Measurements from ENCODE around the gene AKT1.
"Not testable (repeated sequence)": the region's sequence is repeated elsewhere in the genome, so short reads cannot be mapped to it uniquely, and the experiment has no call there.

The AKT1 gene

GRCh38 chr14:104794993-104795780, at the start of gene AKT1:
Gene AKT1, minus strand, starts transcription at chr14:104795748. Its CDS starts 3,105 bp downstream, at chr14:104792643.
- DNase-seq (ENCODE audit: low read depth in 4 of 4, low spot score in 1 of 4) = no peak

- no peak for DNase-seq (ENCODE audit: low read depth in 4 of 4, low spot score in 1 of 4)
Measured at GRCh38 chr14:104845033-104845666, 49.6 kb upstream of the AKT1 start.

- no peak for DNase-seq (ENCODE audit: low read depth in 4 of 4, low spot score in 1 of 4)
Measured at GRCh38 chr14:104844306-104845032, 48.9 kb upstream of the AKT1 start.

GRCh38 chr14:104843442-104844305, 48.1 kb upstream of the AKT1 start:
- no peak for DNase-seq (ENCODE audit: low read depth in 4 of 4, low spot score in 1 of 4)

- DNase-seq (ENCODE audit: low read depth in 4 of 4, low spot score in 1 of 4) = no peak
Measured at GRCh38 chr14:104843006-104843405, 47.5 kb upstream of the AKT1 start.

GRCh38 chr14:104841730-104842129, 46.2 kb upstream of the AKT1 start:
- DNase-seq (ENCODE audit: low read depth in 4 of 4, low spot score in 1 of 4) = no peak

GRCh38 chr14:104836171-104836935, 40.8 kb upstream of the AKT1 start:
- not testable (repeated sequence) for DNase-seq (ENCODE audit: low read depth in 4 of 4, low spot score in 1 of 4)

GRCh38 chr14:104830781-104831180, 35.2 kb upstream of the AKT1 start:
- no peak for DNase-seq (ENCODE audit: low read depth in 4 of 4, low spot score in 1 of 4)

GRCh38 chr14:104827177-104828055, 31.9 kb upstream of the AKT1 start:
- DNase-seq (ENCODE audit: low read depth in 4 of 4, low spot score in 1 of 4) = peak in 2 of 4 experiments; percentile 32 to 50

GRCh38 chr14:104826861-104827176, 31.3 kb upstream of the AKT1 start:
- DNase-seq (ENCODE audit: low read depth in 4 of 4, low spot score in 1 of 4) = no peak

- DNase-seq (ENCODE audit: low read depth in 4 of 4, low spot score in 1 of 4) = peak; percentile 90 to 98 (median 94)
Measured at GRCh38 chr14:104826189-104826860, 30.8 kb upstream of the AKT1 start.

GRCh38 chr14:104824353-104824997, 28.9 kb upstream of the AKT1 start:
- no peak for DNase-seq (ENCODE audit: low read depth in 4 of 4, low spot score in 1 of 4)

- no peak for DNase-seq (ENCODE audit: low read depth in 4 of 4, low spot score in 1 of 4)
Measured at GRCh38 chr14:104822821-104823615, 27.5 kb upstream of the AKT1 start.

GRCh38 chr14:104821971-104822608, 26.5 kb upstream of the AKT1 start:
- no peak for DNase-seq (ENCODE audit: low read depth in 4 of 4, low spot score in 1 of 4)

GRCh38 chr14:104821229-104821945, 25.8 kb upstream of the AKT1 start:
- DNase-seq (ENCODE audit: low read depth in 4 of 4, low spot score in 1 of 4) = no peak

- no peak for DNase-seq (ENCODE audit: low read depth in 4 of 4, low spot score in 1 of 4)
Measured at GRCh38 chr14:104820669-104821228, 25.2 kb upstream of the AKT1 start.
